Pons (tissue), 1 donor: Measurements from ENCODE around the gene PHOSPHO2.

Experiments
- DNase-seq: peaks from one replicate; pipeline ENCODE4 v3.0.0-alpha.2; 2016; ENCODE audit warnings: low spot score

The PHOSPHO2 gene

GRCh38 chr2:169694113-169694893, at the start of gene PHOSPHO2, which contains the start of gene CFAP210:
TSS of gene PHOSPHO2 (plus strand) at chr2:169694469. CDS start at chr2:169700972, 6,503 bp downstream.
TSS of gene CFAP210 (minus strand) at chr2:169694405. CDS start at chr2:169694327, 78 bp downstream.
- peak; percentile 96 for DNase-seq

GRCh38 chr2:169647496-169647895, 46.8 kb upstream of the PHOSPHO2 start:
- no peak for DNase-seq

GRCh38 chr2:169649278-169649677, 45.0 kb upstream of the PHOSPHO2 start:
- no peak for DNase-seq

GRCh38 chr2:169653636-169654035, 40.6 kb upstream of the PHOSPHO2 start:
- no peak for DNase-seq

GRCh38 chr2:169656164-169656563, 38.1 kb upstream of the PHOSPHO2 start:
- no peak for DNase-seq

- DNase-seq: no peak
Observed at GRCh38 chr2:169658877-169659276, 35.4 kb upstream of the PHOSPHO2 start.

- no peak for DNase-seq
Observed at GRCh38 chr2:169659320-169659719, 34.9 kb upstream of the PHOSPHO2 start.

- DNase-seq: no peak
Observed at GRCh38 chr2:169661265-169661664, 33.0 kb upstream of the PHOSPHO2 start.

GRCh38 chr2:169662744-169663143, 31.5 kb upstream of the PHOSPHO2 start:
- DNase-seq: no peak

GRCh38 chr2:169663247-169663646, 31.0 kb upstream of the PHOSPHO2 start:
- DNase-seq: no peak

- no peak for DNase-seq
Observed at GRCh38 chr2:169664600-169664977, 29.7 kb upstream of the PHOSPHO2 start.

- no peak for DNase-seq
Observed at GRCh38 chr2:169664978-169665930, 29.0 kb upstream of the PHOSPHO2 start.

- no peak for DNase-seq
Observed at GRCh38 chr2:169667583-169667982, 26.7 kb upstream of the PHOSPHO2 start.

GRCh38 chr2:169670215-169670651, 24.0 kb upstream of the PHOSPHO2 start:
- DNase-seq: no peak

GRCh38 chr2:169670937-169671336, 23.3 kb upstream of the PHOSPHO2 start:
- no peak for DNase-seq

GRCh38 chr2:169672406-169672805, 21.9 kb upstream of the PHOSPHO2 start:
- DNase-seq: no peak

GRCh38 chr2:169673106-169673505, 21.2 kb upstream of the PHOSPHO2 start:
- no peak for DNase-seq

GRCh38 chr2:169673921-169674320, 20.3 kb upstream of the PHOSPHO2 start:
- DNase-seq: no peak

- no peak for DNase-seq
Observed at GRCh38 chr2:169676357-169676756, 17.9 kb upstream of the PHOSPHO2 start.

- no peak for DNase-seq
Observed at GRCh38 chr2:169676850-169677249, 17.4 kb upstream of the PHOSPHO2 start.

GRCh38 chr2:169683054-169683424, 11.2 kb upstream of the PHOSPHO2 start:
- DNase-seq: no peak

- DNase-seq: no peak
Observed at GRCh38 chr2:169683425-169684134, 10.7 kb upstream of the PHOSPHO2 start.
